HG02943 (cell line): ENCODE measurements around the gene ZBTB18.

ENCODE experiments used
- ATAC-seq: cut with Tn5 transposase; IDR thresholded peaks from one replicate; pipeline ENCODE4 v1.9.1; 2021; ENCODE audit warnings: mild to moderate bottlenecking, low read depth, moderate library complexity; ENCODE audit not compliant: unreplicated experiment

The ZBTB18 gene

GRCh38 chr1:244060686-244061085 lies 9.6 kb downstream of the ZBTB18 start:
- ATAC-seq, result no peak

GRCh38 chr1:244062156-244062725 lies 11.2 kb downstream of the ZBTB18 start:
- ATAC-seq, result no peak

GRCh38 chr1:244063498-244063897 lies 12.4 kb downstream of the ZBTB18 start:
- no peak for ATAC-seq

- ATAC-seq, result no peak
Measured at GRCh38 chr1:244064621-244065020, 13.5 kb downstream of the ZBTB18 start.

- no peak for ATAC-seq
Measured at GRCh38 chr1:244065063-244065793, 14.1 kb downstream of the ZBTB18 start.

- no peak for ATAC-seq
Measured at GRCh38 chr1:244065960-244066388, 14.9 kb downstream of the ZBTB18 start.

GRCh38 chr1:244066954-244067716 lies 16.1 kb downstream of the ZBTB18 start:
- peak; percentile 78 for ATAC-seq

- no peak for ATAC-seq
Measured at GRCh38 chr1:244067893-244068292, 16.8 kb downstream of the ZBTB18 start.

- no peak for ATAC-seq
Measured at GRCh38 chr1:244068567-244068966, 17.5 kb downstream of the ZBTB18 start.

- ATAC-seq, result no peak
Measured at GRCh38 chr1:244069326-244069898, 18.3 kb downstream of the ZBTB18 start.

- ATAC-seq, result peak; percentile 59
Measured at GRCh38 chr1:244074559-244075171, 23.6 kb downstream of the ZBTB18 start.

GRCh38 chr1:244075247-244075722 lies 24.2 kb downstream of the ZBTB18 start:
- ATAC-seq, result no peak

- no peak for ATAC-seq
Measured at GRCh38 chr1:244076740-244077139, 25.7 kb downstream of the ZBTB18 start.

GRCh38 chr1:244077473-244078220 lies 26.6 kb downstream of the ZBTB18 start:
- ATAC-seq, result no peak

- no peak for ATAC-seq
Measured at GRCh38 chr1:244080343-244080929, 29.4 kb downstream of the ZBTB18 start.

- ATAC-seq, result no peak
Measured at GRCh38 chr1:244082969-244083368, 31.9 kb downstream of the ZBTB18 start.

GRCh38 chr1:244083383-244083943 lies 32.4 kb downstream of the ZBTB18 start:
- no peak for ATAC-seq

GRCh38 chr1:244084763-244085162 lies 33.7 kb downstream of the ZBTB18 start:
- ATAC-seq, result no peak

- no peak for ATAC-seq
Measured at GRCh38 chr1:244085891-244086290, 34.8 kb downstream of the ZBTB18 start.
